Pancreas (tissue), 10 donors: ENCODE measurements around the gene RABGAP1L. TPM values are rescaled to one million over a fixed set of nuclear protein-coding genes. Genes with fewer than 3 reads are reported as not detected.

Source experiments
- ATAC-seq, 4 donors: fragments of 200-7000 bp; cut with Tn5 transposase; one replicate each; pipeline versions ENCODE4 v1.8.0 to v1.9.1; 2020; ENCODE audit warnings: mild to moderate bottlenecking in 4 of 4, moderate library complexity in 4 of 4
- DNase-seq, 6 donors: peaks; one replicate each; pipeline ENCODE4 v3.0.0-alpha.2; 2020
- FAIRE-seq: peaks from 2 replicates; lab custom pipeline; 2012; peaks lifted over from hg19 to GRCh38; lab: Jason Lieb, UNC
- H3K27ac ChIP-seq, 4 donors: fragments of 200-600 bp; sonication (generic); 1 replicate in 3 of 4; 2 replicates in 1 of 4; pipeline versions ENCODE4 v1.5.0 to v1.8.0; 2020
- H3K27me3 ChIP-seq, 4 donors: fragments of 200-600 bp; one replicate each; pipeline ENCODE4 v1.8.0; 2021
- H3K36me3 ChIP-seq, 3 donors: fragments of 200-600 bp; sonication (generic) in 1 of 3; one replicate each; pipeline versions ENCODE4 v1.5.0 to v1.8.0; 2020 to 2021
- H3K4me1 ChIP-seq, 3 donors: fragments of 200-600 bp; one replicate each; pipeline ENCODE4 v1.8.0; 2021
- H3K4me3 ChIP-seq, 4 donors: fragments of 200-600 bp; sonication (generic) in 2 of 4; one replicate each; pipeline versions ENCODE4 v1.5.0 to v1.8.0; 2020 to 2021
- H3K9me3 ChIP-seq, 4 donors: fragments of 200-600 bp; one replicate each; pipeline ENCODE4 v1.8.0; 2021
- WGBS, 2 donors: extraction: QIAGEN DNeasy Blood & Tissue Kit; methylation state at CpG; one replicate each; pipeline ENCODE4 v1.1.7; 2013; 5-methylcytosine and 5-hydroxymethylcytosine counted together
- intact Hi-C, 3 donors: fragments of 100-400 bp; cut with DNase I; formaldehyde crosslinking; loops; one replicate each; pipeline versions ENCODE4 v1.11.1 to v1.14.2; 2022
- polyA plus RNA-seq, 2 donors: library from polyadenylated mRNA; stranded (reverse); fragments of 200-250 nt; gene quantifications; one replicate each; pipeline ENCODE4 v1.2.3, GENCODE V29; 2013
- total RNA-seq, 6 donors: library from RNA; stranded (reverse); fragmentation: NEBNext Ultra II Directional in 4 of 6; extraction: Animal tissue kit (Norgen Biotek cat#: 25700) in 4 of 6; gene quantifications; one replicate each; pipeline versions ENCODE4 v1.2.1 to v1.2.4, GENCODE V29; 2021 to 2023
- TF ChIP-seq, protein P1 (sequence below), 4 donors: fragments of 200-600 bp; sonication (generic) in 3 of 4; IDR thresholded peaks; one replicate each; pipeline versions ENCODE4 v1.5.0 to v1.8.0; 2021; ENCODE audit warnings: antibody characterized with exemption in 4 of 4
- donor health status: healthy with polysubstance abuse.
- donor health status: DM: no; HTN: no; CAD: no; lungs with moderate emphysema.
- donor health status: DM: no; HTN: no; CAD: no.
- donor health status: control.
- donor health status: control.
- donor health status: Bipolar disorder and iron deficiency.
- donor health status: DM: yes; HTN: yes; CAD: no.
- donor health status: DM: no; HTN: no; CAD: no.
- donor health status: DM: no; HTN: no; CAD: no.
- donor health status: DM: yes; HTN: yes; CAD: no.

RABGAP1L gene
- total and polyA plus RNA-seq, 8 donors, result 13.9 to 64.8 (median 36.1) TPM

DNA sequence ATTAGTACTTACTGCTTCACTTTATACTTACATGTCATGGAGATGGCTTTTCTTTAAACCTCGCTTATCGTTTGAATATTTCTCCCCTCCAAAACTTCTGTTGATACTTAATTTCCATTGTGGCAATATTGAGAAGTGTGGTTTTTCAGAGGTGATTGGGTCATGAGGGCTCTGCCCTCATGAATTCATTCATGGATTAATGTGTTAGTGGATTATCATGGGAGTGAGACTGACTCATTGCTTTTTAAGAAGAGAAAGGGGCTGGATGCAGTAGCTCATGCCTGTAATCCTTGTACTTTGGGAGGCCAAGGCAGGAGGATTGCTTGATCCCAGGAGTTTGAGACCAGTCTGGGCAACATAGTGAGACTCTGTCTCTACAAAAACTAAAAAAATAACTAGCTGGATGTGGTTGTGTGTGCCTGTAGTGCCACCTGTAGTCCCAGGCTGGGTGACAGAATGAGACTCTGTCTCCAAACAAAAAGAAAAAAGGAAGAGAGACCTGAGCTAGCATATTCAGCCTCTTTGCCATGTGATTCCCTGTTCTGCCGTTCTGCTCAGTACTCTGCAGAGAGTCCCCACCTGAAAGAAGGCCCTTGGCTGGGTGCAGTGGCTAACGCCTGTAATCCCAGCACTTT, 30.2 kb downstream of the RABGAP1L start:
- WGBS, 2 donors, result 88 to 95% methylated on average over 4 of the region's 4 CpGs
- DNase-seq (no peak), FAIRE-seq (no peak), ATAC-seq (no peak)
- TF ChIP-seq, protein P1, sequence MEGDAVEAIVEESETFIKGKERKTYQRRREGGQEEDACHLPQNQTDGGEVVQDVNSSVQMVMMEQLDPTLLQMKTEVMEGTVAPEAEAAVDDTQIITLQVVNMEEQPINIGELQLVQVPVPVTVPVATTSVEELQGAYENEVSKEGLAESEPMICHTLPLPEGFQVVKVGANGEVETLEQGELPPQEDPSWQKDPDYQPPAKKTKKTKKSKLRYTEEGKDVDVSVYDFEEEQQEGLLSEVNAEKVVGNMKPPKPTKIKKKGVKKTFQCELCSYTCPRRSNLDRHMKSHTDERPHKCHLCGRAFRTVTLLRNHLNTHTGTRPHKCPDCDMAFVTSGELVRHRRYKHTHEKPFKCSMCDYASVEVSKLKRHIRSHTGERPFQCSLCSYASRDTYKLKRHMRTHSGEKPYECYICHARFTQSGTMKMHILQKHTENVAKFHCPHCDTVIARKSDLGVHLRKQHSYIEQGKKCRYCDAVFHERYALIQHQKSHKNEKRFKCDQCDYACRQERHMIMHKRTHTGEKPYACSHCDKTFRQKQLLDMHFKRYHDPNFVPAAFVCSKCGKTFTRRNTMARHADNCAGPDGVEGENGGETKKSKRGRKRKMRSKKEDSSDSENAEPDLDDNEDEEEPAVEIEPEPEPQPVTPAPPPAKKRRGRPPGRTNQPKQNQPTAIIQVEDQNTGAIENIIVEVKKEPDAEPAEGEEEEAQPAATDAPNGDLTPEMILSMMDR (IDR thresholded peaks at IDR 0.05), result no peak
- Histone ChIP-seq H3K4me1 (no peaks in the 10 kb centered on the region), H3K4me3 (no peak overlapping the region), H3K9me3 (no peaks in the 10 kb centered on the region), H3K36me3 (no peaks in the 10 kb centered on the region), H3K27me3 (no peaks in the 10 kb centered on the region), H3K27ac (no peak overlapping the region)
- intact Hi-C loops, result no loop called here

DNA sequence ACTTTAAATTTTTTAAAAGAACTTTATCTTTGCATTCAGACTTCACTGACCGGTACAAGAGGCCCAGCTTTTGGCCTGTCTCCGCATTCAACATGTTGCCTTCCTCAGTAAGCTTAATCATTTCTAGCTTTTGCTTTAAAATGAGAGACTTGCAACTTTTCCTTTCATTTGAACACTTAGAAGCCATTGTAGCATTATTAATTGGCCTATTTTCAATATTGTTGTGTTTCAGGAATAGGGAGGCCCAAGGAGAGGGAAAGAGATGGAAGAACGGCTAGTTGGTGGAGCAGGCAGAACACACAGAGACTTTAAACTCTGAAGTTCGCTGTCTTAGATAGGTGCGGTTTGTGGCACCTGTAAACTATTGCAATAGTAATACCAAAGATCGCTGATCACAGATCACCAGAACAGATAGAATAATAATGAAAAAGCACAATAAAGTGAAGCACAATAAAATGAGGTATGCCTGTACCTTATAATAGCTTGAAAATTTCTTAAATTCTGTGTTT, 31.4 kb downstream of the RABGAP1L start:
- intact Hi-C loops, result no loop called here
- no peak for ATAC-seq
- TF ChIP-seq, protein P1 (IDR thresholded peaks at IDR 0.05), result no peak
- H3K9me3 ChIP-seq, result no peaks in the 10 kb centered on the region
- H3K36me3 ChIP-seq, result no peaks in the 10 kb centered on the region
- no peak for FAIRE-seq
- H3K27ac ChIP-seq, result no peak overlapping the region
- no peak overlapping the region for H3K4me3 ChIP-seq
- H3K27me3 ChIP-seq, result no peaks in the 10 kb centered on the region
- DNase-seq, result no peak
- whole genome bisulfite sequencing, 2 donors, result 60 to 73% methylated on average over 6 of the region's 6 CpGs
- no peaks in the 10 kb centered on the region for H3K4me1 ChIP-seq

GRCh38 chr1:174191349-174191862, 32.1 kb downstream of the RABGAP1L start:
- Histone ChIP-seq H3K27me3 (no peaks in the 10 kb centered on the region), H3K4me3 (no peak overlapping the region), H3K27ac (no peak overlapping the region), H3K4me1 (no peaks in the 10 kb centered on the region), H3K9me3 (no peaks in the 10 kb centered on the region), H3K36me3 (no peaks in the 10 kb centered on the region)
- intact Hi-C loops, result no loop called here
- FAIRE-seq (no peak), DNase-seq (no peak), ATAC-seq (no peak)
- 86 to 90% methylated on average over 4 of the region's 4 CpGs for WGBS, 2 donors
- TF ChIP-seq, protein P1 (IDR thresholded peaks at IDR 0.05), result no peak

DNA sequence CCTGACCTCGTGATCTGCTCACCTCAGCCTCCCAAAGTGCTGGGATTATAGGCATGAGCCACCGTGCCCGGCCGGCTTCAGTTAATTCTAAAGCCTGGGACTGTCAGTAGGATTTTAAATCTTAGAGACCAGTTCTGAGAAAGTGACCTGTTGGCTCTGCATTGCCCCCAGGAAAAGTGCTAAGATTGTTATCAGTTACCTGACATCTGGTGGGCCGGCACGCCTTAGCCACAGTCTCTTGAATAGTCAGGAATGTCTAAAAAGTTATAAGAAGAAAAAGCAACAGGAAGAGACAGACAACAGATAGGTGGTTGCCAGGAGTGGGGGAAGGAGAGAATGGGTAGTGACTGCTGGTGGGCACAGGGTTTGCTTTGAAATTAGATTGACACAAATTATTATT, 35.1 kb downstream of the RABGAP1L start:
- TF ChIP-seq, protein P1 (IDR thresholded peaks at IDR 0.05), result no peak
- WGBS, 2 donors, result 93 to 97% methylated on average over 6 of the region's 6 CpGs
- DNase-seq (no peak), ATAC-seq (no peak), FAIRE-seq (no peak)
- Histone ChIP-seq H3K4me3 (no peak overlapping the region), H3K27ac (no peak overlapping the region), H3K27me3 (no peaks in the 10 kb centered on the region), H3K36me3 (no peaks in the 10 kb centered on the region), H3K4me1 (no peaks in the 10 kb centered on the region), H3K9me3 (no peaks in the 10 kb centered on the region)
- intact Hi-C loops, result no loop called here

DNA sequence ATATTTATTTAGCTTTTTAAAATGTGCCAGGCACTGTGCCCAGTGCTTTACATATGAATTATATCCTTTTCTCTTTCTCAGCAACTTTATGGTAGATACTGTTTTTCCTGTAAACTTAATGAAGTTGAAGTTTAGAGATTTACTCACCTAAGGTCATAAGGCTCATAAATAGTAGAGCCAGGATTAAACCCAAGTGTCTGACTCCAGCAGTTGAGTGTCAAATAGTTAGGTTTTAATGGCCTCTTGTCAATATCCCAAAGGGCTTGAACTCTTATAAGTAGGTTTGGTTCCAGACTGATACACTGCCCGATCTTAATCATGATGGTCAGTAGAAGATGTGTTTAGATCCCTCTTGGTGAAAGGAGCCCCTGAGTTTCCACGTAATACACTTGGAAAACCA, 37.8 kb downstream of the RABGAP1L start:
- Histone ChIP-seq H3K36me3 (no peaks in the 10 kb centered on the region), H3K4me1 (no peaks in the 10 kb centered on the region), H3K4me3 (no peak overlapping the region), H3K27me3 (no peaks in the 10 kb centered on the region), H3K27ac (no peak overlapping the region), H3K9me3 (no peaks in the 10 kb centered on the region)
- no peak for DNase-seq
- no peak for FAIRE-seq
- WGBS, 2 donors, result 93 to 95% methylated on average over 2 of the region's 2 CpGs
- TF ChIP-seq, protein P1 (IDR thresholded peaks at IDR 0.05), result no peak
- no peak for ATAC-seq
- intact Hi-C loops, result no loop called here
